Neutrophil (primary cell): ENCODE data around the gene NTNG1.

Experiments used
- H3K27ac ChIP-seq: fragments of 200-600 bp; sonication (generic); 2 replicates; pipeline ENCODE4 v1.5.1; 2016; ENCODE audit warnings: mild to moderate bottlenecking, moderate library complexity
- H3K27me3 ChIP-seq: fragments of 200-600 bp; sonication (generic); 2 replicates; pipeline ENCODE4 v1.6.0; 2016; ENCODE audit warnings: mild to moderate bottlenecking
- H3K36me3 ChIP-seq: fragments of 200-600 bp; sonication (generic); 2 replicates; pipeline ENCODE4 v1.5.1; 2017
- H3K4me1 ChIP-seq, 2 experiments: fragments of 200-600 bp in 1 of 2; sonication (generic) in 1 of 2; 1 replicate in 1 of 2; 2 replicates in 1 of 2; pipeline versions ENCODE4 v1.5.1 to v1.6.1; 2013 to 2016; ENCODE audit warnings: low read depth in 1 of 2, low read length in 1 of 2, mild to moderate bottlenecking in 1 of 2, moderate library complexity in 1 of 2; ENCODE audit not compliant: control insufficient read depth in 1 of 2, insufficient read depth in 1 of 2
- H3K4me3 ChIP-seq, 2 experiments: fragments of 200-600 bp in 1 of 2; sonication (generic) in 1 of 2; 1 replicate in 1 of 2; 2 replicates in 1 of 2; pipeline ENCODE4 v1.5.1; 2013 to 2016; ENCODE audit warnings: low read depth in 1 of 2, low read length in 1 of 2, mild to moderate bottlenecking in 1 of 2, moderate library complexity in 1 of 2
- H3K9me3 ChIP-seq: fragments of 200-600 bp; sonication (generic); 2 replicates; pipeline ENCODE4 v1.5.1; 2016
- TF ChIP-seq, protein P1 (sequence below): fragments of 200-600 bp; sonication (generic); IDR thresholded peaks from 2 replicates; pipeline ENCODE4 v1.5.1; 2016; ENCODE audit warnings: antibody characterized with exemption

Gene NTNG1

DNA sequence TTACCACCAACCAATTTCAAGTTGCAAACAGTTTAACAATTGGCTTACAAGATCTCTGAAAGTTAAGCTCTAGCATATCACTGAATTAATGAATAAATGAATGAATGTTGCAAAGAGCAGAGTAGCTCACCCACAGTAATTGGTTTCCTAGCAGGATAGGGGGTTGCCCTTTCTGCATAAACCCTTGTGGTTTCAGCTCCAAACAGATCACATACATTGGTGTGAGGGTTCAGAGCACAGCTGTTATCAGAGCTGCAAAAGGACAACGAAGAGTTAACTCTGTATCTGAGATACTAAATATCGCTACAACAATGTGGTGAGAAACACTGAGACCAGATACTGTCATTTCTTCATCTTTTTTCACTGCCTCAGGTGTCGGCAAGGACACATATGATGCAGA lies 46.6 kb downstream of the NTNG1 start:
- no peaks in the 10 kb centered on the region for H3K4me1 ChIP-seq
- H3K36me3 ChIP-seq = no peaks in the 10 kb centered on the region
- H3K4me3 ChIP-seq = no peak overlapping the region
- TF ChIP-seq, protein P1, sequence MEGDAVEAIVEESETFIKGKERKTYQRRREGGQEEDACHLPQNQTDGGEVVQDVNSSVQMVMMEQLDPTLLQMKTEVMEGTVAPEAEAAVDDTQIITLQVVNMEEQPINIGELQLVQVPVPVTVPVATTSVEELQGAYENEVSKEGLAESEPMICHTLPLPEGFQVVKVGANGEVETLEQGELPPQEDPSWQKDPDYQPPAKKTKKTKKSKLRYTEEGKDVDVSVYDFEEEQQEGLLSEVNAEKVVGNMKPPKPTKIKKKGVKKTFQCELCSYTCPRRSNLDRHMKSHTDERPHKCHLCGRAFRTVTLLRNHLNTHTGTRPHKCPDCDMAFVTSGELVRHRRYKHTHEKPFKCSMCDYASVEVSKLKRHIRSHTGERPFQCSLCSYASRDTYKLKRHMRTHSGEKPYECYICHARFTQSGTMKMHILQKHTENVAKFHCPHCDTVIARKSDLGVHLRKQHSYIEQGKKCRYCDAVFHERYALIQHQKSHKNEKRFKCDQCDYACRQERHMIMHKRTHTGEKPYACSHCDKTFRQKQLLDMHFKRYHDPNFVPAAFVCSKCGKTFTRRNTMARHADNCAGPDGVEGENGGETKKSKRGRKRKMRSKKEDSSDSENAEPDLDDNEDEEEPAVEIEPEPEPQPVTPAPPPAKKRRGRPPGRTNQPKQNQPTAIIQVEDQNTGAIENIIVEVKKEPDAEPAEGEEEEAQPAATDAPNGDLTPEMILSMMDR = no peak
- H3K27me3 ChIP-seq = no peaks in the 10 kb centered on the region
- no peak overlapping the region for H3K27ac ChIP-seq
- no peaks in the 10 kb centered on the region for H3K9me3 ChIP-seq

DNA sequence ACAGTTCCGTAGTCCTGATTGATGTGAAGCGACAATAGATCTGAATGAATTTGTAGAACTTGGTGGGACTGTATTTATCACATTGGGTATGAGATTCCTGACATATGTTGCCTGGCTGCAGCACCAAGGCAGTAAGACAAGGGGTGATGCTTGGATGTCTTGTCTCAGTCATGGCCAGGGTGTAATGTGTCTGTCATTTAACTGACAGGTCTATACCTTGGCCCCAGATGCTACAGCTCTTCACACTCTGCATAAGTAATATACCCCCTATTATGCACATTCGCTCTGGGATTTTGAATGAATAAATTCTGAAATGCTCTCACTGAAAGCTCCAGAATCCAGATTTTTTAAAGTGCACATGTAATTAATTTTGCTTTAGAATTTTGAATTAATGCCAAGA lies 47.3 kb downstream of the NTNG1 start:
- no peaks in the 10 kb centered on the region for H3K9me3 ChIP-seq
- no peaks in the 10 kb centered on the region for H3K27me3 ChIP-seq
- H3K36me3 ChIP-seq = no peaks in the 10 kb centered on the region
- no peaks in the 10 kb centered on the region for H3K4me1 ChIP-seq
- H3K27ac ChIP-seq = no peak overlapping the region
- TF ChIP-seq, protein P1 = no peak
- H3K4me3 ChIP-seq = no peak overlapping the region

DNA sequence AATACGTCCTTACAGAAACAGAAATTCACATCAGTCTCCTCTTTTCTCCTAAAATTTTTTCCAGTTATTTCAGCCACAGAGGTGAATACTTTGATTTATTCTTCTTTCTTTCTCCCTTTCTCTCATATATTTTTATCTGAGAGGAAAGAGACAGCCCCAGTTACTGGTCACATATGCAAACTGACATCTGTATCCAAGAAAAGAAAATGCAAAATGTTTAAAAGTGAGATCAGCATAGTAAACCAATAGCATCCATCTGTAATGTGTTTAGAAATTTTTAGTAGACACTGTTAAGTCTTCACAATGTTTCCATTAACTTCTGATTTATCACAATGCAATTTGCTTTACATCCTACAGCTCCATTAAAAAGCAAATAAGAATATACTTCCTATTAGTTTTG lies 53.5 kb downstream of the NTNG1 start:
- TF ChIP-seq, protein P1 = no peak
- Histone ChIP-seq H3K4me1 (no peaks in the 10 kb centered on the region), H3K9me3 (no peaks in the 10 kb centered on the region), H3K4me3 (no peak overlapping the region), H3K27me3 (no peaks in the 10 kb centered on the region), H3K27ac (no peak overlapping the region), H3K36me3 (no peaks in the 10 kb centered on the region)

DNA sequence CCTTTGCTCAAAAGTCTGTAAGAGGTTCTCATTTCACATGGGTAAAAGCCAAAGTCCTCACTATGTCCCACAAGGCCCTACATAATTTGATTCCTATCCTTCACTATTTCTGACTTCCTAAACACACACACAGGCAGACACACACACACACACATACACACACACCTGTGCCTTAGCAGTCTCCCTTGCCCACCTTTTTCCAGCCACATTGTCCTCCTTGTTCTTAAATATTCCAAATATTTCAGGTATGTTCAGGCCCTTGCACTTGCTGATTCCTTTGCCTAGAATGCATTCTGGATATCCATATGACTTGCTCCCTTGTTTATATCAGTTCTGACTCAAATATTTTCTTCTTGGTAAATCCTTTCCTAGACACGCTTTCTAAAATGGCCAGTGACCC lies 54.6 kb downstream of the NTNG1 start:
- Histone ChIP-seq H3K4me3 (no peak overlapping the region), H3K4me1 (no peaks in the 10 kb centered on the region), H3K27me3 (no peaks in the 10 kb centered on the region), H3K9me3 (no peaks in the 10 kb centered on the region), H3K27ac (no peak overlapping the region), H3K36me3 (no peaks in the 10 kb centered on the region)
- TF ChIP-seq, protein P1 = no peak

DNA sequence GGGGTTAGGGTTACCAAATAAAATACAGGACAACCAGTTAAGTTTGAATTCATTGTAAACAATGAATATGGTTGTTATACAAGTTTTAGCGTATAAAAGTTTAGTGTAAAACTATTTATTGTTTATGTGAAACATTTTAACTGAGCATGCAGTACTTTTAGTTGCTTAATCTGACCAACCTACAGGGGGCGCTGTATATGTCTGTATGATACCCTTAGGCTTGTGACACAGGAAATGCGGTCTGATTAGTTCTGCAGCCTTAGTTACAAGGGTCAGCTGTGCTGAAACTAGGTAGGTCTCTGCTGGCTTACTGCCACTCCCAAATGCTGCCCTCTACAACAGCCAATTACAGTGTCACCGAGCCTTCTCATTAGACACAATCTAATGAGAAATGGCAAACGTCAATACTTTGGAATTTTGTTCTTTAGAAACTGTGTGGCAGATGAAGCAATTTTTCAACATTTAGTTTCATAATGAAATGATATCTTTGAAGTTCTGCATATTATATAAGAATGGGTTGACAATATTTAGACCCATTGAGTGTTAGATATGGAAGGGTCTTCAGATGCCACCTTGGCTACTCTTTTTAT lies 56.2 kb downstream of the NTNG1 start:
- TF ChIP-seq, protein P1 = no peak
- no peak overlapping the region for H3K4me3 ChIP-seq
- H3K9me3 ChIP-seq = no peaks in the 10 kb centered on the region
- H3K4me1 ChIP-seq = no peaks in the 10 kb centered on the region
- no peaks in the 10 kb centered on the region for H3K36me3 ChIP-seq
- no peak overlapping the region for H3K27ac ChIP-seq
- no peaks in the 10 kb centered on the region for H3K27me3 ChIP-seq

DNA sequence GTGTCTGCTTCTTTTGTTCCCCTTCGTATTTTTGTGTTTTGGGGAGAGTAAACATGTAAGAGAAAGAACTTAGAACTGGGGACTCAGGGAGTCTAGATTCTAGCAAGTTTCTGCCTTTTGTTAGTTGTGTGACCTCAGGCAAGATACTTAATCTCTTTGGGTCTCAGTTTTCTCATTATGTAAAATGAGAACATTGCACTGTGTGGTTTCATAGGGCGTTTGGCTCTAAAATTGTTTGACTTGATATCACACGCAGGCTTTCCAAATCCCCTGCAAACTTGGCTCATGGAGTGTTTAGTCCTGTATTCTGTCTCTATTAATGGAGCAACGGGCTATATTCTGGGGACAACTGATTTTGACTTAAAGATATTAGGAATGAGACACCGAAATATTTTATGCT lies 57.7 kb downstream of the NTNG1 start:
- H3K4me3 ChIP-seq = no peak overlapping the region
- no peaks in the 10 kb centered on the region for H3K36me3 ChIP-seq
- no peaks in the 10 kb centered on the region for H3K9me3 ChIP-seq
- no peaks in the 10 kb centered on the region for H3K4me1 ChIP-seq
- H3K27ac ChIP-seq = no peak overlapping the region
- TF ChIP-seq, protein P1 = no peak
- no peaks in the 10 kb centered on the region for H3K27me3 ChIP-seq
